Upper lobe of left lung (tissue), 4 donors: ENCODE data around the gene CCNK.

Experiments used
- EP300 ChIP-seq, 4 donors: sonication (generic); formaldehyde crosslinking; IDR thresholded peaks; one replicate each; pipeline ENCODE4 v1.5.1; 2017; ENCODE audit warnings: antibody characterized with exemption in 4 of 4, control low read depth in 2 of 4
- TF ChIP-seq, protein P1 (sequence below), 6 experiments: fragments of 450-650 bp in 4 of 6; fragments of 200-600 bp in 2 of 6; sonication (generic) in 2 of 6; IDR thresholded peaks; one replicate each; pipeline ENCODE4 v1.5.1; 2016 to 2019; ENCODE audit warnings: antibody characterized with exemption in 6 of 6

DNA sequence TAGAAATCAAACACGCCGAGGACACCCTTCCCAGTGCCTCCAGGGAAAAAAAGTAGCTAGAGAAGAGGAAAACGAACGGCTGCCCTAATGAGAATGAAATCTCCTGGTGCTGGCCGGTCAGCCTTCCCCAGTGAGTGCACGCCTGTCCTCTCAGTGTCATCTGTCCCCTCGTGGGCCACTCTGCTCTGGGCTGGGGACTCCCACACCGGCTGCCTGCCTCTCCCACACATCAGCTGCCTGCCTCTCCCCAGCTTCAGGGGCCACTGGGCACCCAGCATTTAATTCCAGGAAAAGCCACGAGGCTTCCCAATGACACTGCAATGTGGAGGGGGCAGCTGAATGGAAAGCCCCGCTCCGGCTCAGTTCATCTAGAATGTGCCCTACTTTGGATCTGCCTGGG is 63.8 kb downstream of the CCNK start:
- TF ChIP-seq, protein P1, sequence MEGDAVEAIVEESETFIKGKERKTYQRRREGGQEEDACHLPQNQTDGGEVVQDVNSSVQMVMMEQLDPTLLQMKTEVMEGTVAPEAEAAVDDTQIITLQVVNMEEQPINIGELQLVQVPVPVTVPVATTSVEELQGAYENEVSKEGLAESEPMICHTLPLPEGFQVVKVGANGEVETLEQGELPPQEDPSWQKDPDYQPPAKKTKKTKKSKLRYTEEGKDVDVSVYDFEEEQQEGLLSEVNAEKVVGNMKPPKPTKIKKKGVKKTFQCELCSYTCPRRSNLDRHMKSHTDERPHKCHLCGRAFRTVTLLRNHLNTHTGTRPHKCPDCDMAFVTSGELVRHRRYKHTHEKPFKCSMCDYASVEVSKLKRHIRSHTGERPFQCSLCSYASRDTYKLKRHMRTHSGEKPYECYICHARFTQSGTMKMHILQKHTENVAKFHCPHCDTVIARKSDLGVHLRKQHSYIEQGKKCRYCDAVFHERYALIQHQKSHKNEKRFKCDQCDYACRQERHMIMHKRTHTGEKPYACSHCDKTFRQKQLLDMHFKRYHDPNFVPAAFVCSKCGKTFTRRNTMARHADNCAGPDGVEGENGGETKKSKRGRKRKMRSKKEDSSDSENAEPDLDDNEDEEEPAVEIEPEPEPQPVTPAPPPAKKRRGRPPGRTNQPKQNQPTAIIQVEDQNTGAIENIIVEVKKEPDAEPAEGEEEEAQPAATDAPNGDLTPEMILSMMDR (IDR thresholded peaks at IDR 0.05), result no peak
- TF ChIP-seq EP300 (IDR thresholded peaks at IDR 0.05), result no peak
